ENCODE results near the gene AGTPBP1. TPM values are rescaled to one million over a fixed set of nuclear protein-coding genes. Genes with fewer than 3 reads are reported as not detected.

Gene AGTPBP1
- total RNA-seq, 2 experiments from 2014 or later = 43.9 to 46.4 TPM

- peaks cover 2% of the 10 kb centered on the region for H3K36me3 Mint-ChIP-seq (ENCODE audit: low read depth)
- no peak overlapping the region for H3K4me3 Mint-ChIP-seq
- DNase-seq (no peak), ATAC-seq (no peak)
- H3K4me1 Mint-ChIP-seq (ENCODE audit: low read depth) = no peaks in the 10 kb centered on the region
- H3K27me3 Mint-ChIP-seq = no peaks in the 10 kb centered on the region
- H3K27ac Mint-ChIP-seq = no peak overlapping the region
- intact Hi-C loops (cut with micrococcal nuclease) = no loop called here
- ChIA-PET CTCF (no interaction called here), POLR2A (no interaction called here)
- no peaks in the 10 kb centered on the region for H3K9me3 Mint-ChIP-seq
- TF ChIP-seq, protein P1, sequence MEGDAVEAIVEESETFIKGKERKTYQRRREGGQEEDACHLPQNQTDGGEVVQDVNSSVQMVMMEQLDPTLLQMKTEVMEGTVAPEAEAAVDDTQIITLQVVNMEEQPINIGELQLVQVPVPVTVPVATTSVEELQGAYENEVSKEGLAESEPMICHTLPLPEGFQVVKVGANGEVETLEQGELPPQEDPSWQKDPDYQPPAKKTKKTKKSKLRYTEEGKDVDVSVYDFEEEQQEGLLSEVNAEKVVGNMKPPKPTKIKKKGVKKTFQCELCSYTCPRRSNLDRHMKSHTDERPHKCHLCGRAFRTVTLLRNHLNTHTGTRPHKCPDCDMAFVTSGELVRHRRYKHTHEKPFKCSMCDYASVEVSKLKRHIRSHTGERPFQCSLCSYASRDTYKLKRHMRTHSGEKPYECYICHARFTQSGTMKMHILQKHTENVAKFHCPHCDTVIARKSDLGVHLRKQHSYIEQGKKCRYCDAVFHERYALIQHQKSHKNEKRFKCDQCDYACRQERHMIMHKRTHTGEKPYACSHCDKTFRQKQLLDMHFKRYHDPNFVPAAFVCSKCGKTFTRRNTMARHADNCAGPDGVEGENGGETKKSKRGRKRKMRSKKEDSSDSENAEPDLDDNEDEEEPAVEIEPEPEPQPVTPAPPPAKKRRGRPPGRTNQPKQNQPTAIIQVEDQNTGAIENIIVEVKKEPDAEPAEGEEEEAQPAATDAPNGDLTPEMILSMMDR (IDR thresholded peaks at IDR 0.05) = no peak
Observed at GRCh38 chr9:85543196-85543595, 198.6 kb downstream of the AGTPBP1 start.

GRCh38 chr9:85541876-85542275 lies 199.9 kb downstream of the AGTPBP1 start:
- CTCF ChIA-PET = no interaction called here
- intact Hi-C loops (cut with micrococcal nuclease) = no loop called here
- no peaks in the 10 kb centered on the region for H3K36me3 Mint-ChIP-seq (ENCODE audit: low read depth)

GRCh38 chr9:85536514-85536913 lies 205.2 kb downstream of the AGTPBP1 start:
- ATAC-seq (no peak), DNase-seq (no peak)
- intact Hi-C loops (cut with micrococcal nuclease) = no loop called here
- TF ChIP-seq, protein P1 (IDR thresholded peaks at IDR 0.05) = no peak
- ChIA-PET CTCF (no interaction called here), POLR2A (no interaction called here)
- no peaks in the 10 kb centered on the region for H3K27me3 Mint-ChIP-seq
- no peak overlapping the region for H3K27ac Mint-ChIP-seq
- H3K9me3 Mint-ChIP-seq = no peaks in the 10 kb centered on the region
- H3K4me3 Mint-ChIP-seq = no peak overlapping the region
- H3K4me1 Mint-ChIP-seq (ENCODE audit: low read depth) = no peaks in the 10 kb centered on the region
- H3K36me3 Mint-ChIP-seq (ENCODE audit: low read depth) = no peaks in the 10 kb centered on the region

More at GRCh38 chr9:85541876-85542275, 199.9 kb downstream of the AGTPBP1 start:
- TF ChIP-seq, protein P1 (IDR thresholded peaks at IDR 0.05) = no peak
- Mint-ChIP-seq H3K4me1 (ENCODE audit: low read depth) (no peaks in the 10 kb centered on the region), H3K27ac (no peak overlapping the region), H3K27me3 (no peaks in the 10 kb centered on the region), H3K4me3 (no peak overlapping the region), H3K9me3 (no peaks in the 10 kb centered on the region)
- DNase-seq = no peak
- ATAC-seq = no peak
- POLR2A ChIA-PET = no interaction called here

GRCh38 chr9:85536076-85536475 lies 205.7 kb downstream of the AGTPBP1 start:
- H3K27ac Mint-ChIP-seq = no peak overlapping the region
- no peaks in the 10 kb centered on the region for H3K4me1 Mint-ChIP-seq (ENCODE audit: low read depth)
- H3K4me3 Mint-ChIP-seq = no peak overlapping the region
- TF ChIP-seq, protein P1 (IDR thresholded peaks at IDR 0.05) = no peak
- ATAC-seq = no peak
- no peaks in the 10 kb centered on the region for H3K36me3 Mint-ChIP-seq (ENCODE audit: low read depth)
- no peaks in the 10 kb centered on the region for H3K9me3 Mint-ChIP-seq
- no peaks in the 10 kb centered on the region for H3K27me3 Mint-ChIP-seq
- no peak for DNase-seq
- ChIA-PET POLR2A (no interaction called here), CTCF (no interaction called here)
- intact Hi-C loops (cut with micrococcal nuclease) = no loop called here

DNA sequence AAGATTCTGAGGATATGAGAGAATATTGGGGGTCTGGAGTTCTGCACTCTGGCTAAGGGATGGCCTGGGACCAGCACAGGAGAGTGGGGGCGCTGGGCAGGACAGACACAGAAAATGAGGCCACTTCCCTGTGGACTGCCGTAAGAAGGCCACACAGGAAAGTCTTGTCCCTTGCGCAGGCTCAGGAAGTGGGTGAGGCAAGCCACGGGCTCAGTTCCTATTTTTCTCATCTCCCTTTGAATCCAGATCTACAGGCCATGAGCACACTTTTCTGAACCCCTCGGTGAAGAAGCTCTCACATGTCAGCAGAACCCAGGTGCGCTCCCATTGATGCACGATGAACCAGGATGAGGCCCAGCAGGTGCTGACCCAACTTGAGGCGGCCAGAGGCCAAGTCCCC lies 207.4 kb downstream of the AGTPBP1 start:
- TF ChIP-seq, protein P1 (IDR thresholded peaks at IDR 0.05) = no peak
- Mint-ChIP-seq H3K9me3 (no peaks in the 10 kb centered on the region), H3K27me3 (no peaks in the 10 kb centered on the region), H3K36me3 (ENCODE audit: low read depth) (no peaks in the 10 kb centered on the region), H3K4me3 (no peak overlapping the region), H3K27ac (no peak overlapping the region), H3K4me1 (ENCODE audit: low read depth) (no peaks in the 10 kb centered on the region)
- CTCF ChIA-PET = interaction anchor here (1.6 kb wide), 1 partner anchor 12 kb away, joined by 4 read pairs; no protein-coding TSS in a partner anchor
- intact Hi-C loops (cut with micrococcal nuclease) = no loop called here
- DNase-seq (no peak), ATAC-seq (no peak)
- POLR2A ChIA-PET = no interaction called here

Measured in activated CD8-positive, alpha-beta T cell treated with anti-CD3 and anti-CD28 coated beads for 36 hours (primary cell).